NB4 (cell line): Measurements from ENCODE around the gene UBE2I.

Source experiments
- CTCF ChIP-seq: IDR thresholded peaks from one replicate; pipeline ENCODE4 v1.5.1; 2012; ENCODE audit warnings: low read depth, low read length
- MAX ChIP-seq: IDR thresholded peaks from 2 replicates; pipeline ENCODE4 v1.6.1; 2011; ENCODE audit warnings: low read depth, low read length
- MYC ChIP-seq: IDR thresholded peaks from 2 replicates; pipeline ENCODE4 v1.6.1; 2011; ENCODE audit warnings: low read depth, low read length
- POLR2A ChIP-seq: IDR thresholded peaks from 2 replicates; pipeline ENCODE4 v1.6.1; 2011; ENCODE audit warnings: mild to moderate bottlenecking; ENCODE audit not compliant: insufficient read length; ENCODE audit errors: extremely low read depth

- no peak for TF ChIP-seq CTCF
- TF ChIP-seq POLR2A = no peak
- no peak for TF ChIP-seq MAX
- no peak for TF ChIP-seq MYC
Measured at GRCh38 chr16:1285669-1286512, 23.5 kb upstream of the UBE2I start.
